GOT3 (cell line): Measurements from ENCODE around the gene DNAJA1.

Experiments used
- DNase-seq: peaks from one replicate; lab custom pipeline; 2025; ENCODE audit warnings: mixed read lengths; lab: John Stamatoyannopoulos, UW

Gene DNAJA1

GRCh38 chr9:33029231-33029786 lies 4.2 kb downstream of the DNAJA1 start:
- DNase-seq: no peak

DNA sequence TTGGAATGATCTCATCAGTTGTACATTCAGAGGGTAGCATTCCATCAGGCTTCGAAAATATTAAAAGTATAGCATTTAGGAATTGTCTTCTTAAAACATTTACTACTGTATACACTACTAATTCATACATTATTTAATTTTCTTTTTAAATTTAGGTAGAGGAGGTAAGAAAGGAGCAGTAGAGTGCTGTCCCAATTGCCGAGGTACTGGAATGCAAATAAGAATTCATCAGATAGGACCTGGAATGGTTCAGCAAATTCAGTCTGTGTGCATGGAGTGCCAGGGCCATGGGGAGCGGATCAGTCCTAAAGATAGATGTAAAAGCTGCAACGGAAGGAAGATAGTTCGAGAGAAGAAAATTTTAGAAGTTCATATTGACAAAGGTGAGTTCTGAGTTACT lies 5.2 kb downstream of the DNAJA1 start:
- no peak for DNase-seq

DNA sequence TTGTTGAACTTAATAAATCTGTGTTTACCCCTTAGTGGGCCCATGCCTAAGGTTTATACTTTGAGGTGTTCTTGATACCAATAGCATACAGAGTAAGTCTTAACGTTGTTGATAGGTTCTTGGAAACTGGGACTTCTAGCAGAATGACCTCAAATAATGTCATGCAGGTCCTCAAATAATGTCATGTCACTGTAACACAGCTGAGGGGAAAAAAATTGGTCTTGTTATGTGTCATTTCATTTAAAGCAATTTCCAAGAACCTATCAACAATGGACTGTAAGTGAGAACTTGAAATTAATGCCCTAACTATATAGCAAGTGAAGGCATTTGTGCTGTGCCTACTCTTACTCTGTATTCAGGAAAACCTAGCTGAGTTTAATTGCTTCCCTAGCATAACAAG lies 7.2 kb downstream of the DNAJA1 start:
- DNase-seq: no peak

DNA sequence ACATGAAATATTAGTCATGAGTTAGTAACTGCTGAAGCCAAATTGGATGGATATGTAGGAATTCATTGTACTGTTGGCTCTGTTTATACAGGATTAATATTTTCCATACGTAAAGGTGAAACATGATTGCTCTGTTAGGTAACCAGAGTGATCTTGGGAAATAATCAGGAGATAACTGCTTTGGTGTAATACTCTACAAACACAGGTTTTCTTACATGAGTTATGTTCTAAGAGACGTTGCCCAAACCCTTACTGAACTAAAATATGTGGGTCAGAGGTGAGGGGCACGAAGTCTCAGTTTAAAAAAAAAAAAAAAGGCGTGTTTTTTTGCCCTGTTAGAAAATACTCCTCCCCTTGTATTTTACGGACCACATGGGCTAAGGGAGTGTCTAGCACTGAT lies 7.8 kb downstream of the DNAJA1 start:
- DNase-seq: no peak

DNA sequence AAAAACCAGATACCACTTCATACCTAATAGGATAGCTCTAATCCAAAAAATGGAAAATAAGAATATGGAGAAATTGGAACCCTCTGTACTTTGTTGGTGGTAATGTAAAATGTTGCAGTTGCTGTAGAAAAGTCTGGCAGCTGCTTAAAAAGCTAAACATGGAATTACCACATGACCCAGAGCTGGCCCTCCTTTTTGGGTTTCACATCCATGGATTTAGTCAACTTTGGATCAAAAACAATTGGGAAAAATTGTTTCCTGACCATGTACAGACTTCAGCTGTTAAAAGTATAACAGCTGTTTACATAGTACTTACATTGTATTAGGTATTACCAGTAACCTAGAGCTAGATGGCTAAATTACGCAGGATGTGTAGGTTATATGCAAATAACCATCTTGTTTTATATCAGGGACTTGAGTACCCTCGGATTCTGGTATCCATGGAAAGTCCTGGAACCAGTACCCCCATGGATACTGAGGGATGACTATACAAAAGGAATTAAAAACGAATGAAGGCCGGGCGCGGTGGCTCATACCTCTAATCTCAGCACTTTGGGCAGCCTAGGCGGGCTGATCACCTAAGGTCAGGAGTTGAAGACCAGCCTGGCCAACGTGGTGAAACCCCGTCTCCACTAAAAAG lies 15.8 kb downstream of the DNAJA1 start:
- no peak for DNase-seq

DNA sequence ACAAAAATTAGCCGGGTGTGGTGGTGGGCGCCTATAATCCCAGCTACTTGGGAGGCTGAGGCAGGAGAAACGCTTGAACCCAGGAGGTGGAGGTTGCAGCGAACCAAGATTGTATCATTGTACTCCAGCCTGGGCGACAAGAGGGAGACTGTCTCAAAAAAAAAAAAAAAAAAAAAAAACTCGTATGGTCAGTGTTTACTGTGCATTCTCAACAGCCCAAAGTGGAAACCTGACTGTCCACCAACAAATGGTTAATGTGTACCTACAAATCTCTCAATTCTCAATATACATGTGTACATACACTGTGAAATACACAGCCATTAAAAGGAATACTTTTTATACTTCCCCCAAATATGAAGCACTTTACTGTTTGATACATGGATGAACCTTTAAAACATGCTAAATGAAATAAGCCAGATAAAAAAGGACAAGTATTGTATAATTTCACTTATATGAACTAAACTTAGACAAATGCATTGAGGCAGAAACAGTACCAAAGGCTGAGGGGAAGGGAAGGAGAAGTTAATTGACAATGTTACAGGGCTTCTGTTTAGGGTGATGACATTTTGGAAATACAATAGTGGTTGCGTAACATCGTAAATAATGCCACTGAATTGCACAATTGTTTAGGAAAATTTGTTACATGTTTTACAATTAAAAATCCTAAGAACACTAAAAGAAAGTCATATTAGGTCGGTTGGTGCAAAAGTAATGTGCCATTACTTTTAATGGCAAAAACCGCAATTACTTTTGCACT lies 16.5 kb downstream of the DNAJA1 start:
- no peak for DNase-seq

DNA sequence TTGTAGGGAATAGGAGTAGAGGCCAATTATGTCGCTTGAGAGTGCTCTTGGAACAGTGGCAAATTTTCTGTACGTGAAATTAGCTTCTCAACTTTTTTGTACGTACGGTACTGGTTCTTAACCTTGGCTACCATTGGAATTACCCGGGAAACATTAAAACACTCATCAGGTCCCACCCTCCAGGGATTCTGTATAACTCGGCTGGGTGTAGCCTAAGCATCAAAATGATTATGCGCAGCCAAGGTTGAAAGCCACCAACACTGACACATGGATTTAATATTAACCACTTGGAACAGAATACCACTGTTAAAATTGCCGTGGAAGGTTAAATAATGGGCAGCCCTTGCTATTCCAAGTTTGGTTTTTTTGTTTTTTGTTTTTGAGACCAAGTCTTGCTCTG lies 17.4 kb downstream of the DNAJA1 start:
- DNase-seq: no peak

DNA sequence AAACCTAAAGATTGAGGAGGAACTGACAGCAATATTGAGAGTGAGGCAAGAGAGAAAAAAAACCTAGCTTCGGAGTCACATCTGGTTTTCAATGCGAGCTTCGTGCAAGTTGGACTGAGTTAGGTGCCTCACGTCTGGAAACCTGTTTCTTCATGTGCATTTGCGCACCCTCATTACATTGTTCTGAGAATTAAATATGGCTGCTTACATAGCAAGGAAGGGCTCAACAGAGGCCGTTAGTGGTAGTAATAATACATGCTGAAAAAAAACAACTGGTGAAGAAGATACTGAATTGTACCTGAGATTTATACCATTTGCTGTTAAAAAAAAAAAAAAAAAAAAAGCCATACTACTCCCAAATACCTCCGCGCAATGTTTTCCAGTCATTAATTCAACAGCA lies 18.6 kb downstream of the DNAJA1 start:
- no peak for DNase-seq

- DNase-seq: peak; percentile 10
These were observed 19.1 kb downstream of the DNAJA1 start for GRCh38 chr9:33044162-33044673.

DNA sequence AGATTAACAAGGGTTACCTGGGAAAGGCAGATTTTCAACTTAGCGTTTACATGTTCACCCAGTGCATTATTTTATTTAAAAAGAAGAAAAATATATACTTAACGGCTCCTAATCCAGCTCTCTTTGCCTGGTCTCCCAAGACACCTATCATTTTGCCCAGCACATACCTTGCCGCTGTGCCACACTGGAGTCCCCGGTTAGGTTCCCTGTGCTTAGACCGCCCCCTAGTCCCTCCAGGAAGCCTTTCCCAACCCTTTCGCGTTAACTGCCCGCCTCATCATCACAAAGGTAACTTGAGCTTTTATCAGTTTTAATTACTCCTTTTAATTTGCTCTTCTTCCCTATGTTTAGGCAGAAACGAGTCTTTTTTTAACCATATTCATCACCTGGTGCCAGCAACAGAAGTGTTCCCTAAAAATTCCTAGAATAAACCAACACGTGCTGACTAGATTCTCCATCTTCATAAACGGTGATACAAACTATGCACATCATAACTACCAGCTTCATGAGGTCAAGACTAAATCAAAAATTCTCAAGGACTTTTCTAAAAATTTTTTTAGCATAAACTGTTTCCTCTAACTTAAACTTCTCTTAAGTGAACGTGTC lies 19.7 kb downstream of the DNAJA1 start:
- DNase-seq: no peak

DNA sequence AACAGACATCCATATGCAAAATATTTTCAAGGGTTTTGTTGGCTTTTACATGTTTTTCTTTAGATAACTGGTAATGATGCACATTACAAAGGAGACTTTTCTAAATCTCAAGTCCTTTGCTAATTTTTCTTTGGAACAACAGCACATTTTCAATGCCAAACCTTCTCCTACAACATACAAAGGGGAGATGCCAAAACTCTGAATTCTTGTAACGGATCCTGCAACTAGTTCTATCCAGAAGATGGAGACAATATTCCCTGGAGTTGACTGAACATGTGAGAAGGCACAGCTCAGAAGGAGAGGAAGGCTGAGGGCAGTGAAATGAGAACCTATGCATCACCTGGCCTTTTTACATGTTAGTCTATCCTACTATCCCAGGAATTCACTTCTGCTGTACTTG lies 21.0 kb downstream of the DNAJA1 start:
- no peak for DNase-seq

DNA sequence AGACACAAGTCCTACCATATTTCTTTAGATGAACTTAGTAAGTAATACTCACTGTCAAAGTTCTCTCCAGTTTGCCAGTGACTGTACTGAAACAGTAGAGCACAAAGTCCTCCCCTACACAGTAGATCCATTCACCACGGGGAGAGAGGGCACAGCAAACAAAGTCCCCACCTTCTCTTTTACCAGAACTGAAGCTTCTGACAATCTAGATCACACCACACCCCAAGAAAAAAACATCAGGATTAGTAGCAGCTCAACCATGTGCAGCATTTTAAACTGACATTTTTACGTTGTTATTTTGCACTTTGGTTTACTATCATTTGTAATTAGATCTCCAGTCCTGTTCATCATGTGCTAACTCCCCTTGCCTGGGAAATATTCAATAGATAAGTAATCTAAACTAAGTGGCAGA lies 23.0 kb downstream of the DNAJA1 start:
- no peak for DNase-seq

- DNase-seq: no peak
These were observed 24.7 kb downstream of the DNAJA1 start for GRCh38 chr9:33049680-33050361.

- no peak for DNase-seq
These were observed 26.1 kb downstream of the DNAJA1 start for GRCh38 chr9:33051144-33051543.

DNA sequence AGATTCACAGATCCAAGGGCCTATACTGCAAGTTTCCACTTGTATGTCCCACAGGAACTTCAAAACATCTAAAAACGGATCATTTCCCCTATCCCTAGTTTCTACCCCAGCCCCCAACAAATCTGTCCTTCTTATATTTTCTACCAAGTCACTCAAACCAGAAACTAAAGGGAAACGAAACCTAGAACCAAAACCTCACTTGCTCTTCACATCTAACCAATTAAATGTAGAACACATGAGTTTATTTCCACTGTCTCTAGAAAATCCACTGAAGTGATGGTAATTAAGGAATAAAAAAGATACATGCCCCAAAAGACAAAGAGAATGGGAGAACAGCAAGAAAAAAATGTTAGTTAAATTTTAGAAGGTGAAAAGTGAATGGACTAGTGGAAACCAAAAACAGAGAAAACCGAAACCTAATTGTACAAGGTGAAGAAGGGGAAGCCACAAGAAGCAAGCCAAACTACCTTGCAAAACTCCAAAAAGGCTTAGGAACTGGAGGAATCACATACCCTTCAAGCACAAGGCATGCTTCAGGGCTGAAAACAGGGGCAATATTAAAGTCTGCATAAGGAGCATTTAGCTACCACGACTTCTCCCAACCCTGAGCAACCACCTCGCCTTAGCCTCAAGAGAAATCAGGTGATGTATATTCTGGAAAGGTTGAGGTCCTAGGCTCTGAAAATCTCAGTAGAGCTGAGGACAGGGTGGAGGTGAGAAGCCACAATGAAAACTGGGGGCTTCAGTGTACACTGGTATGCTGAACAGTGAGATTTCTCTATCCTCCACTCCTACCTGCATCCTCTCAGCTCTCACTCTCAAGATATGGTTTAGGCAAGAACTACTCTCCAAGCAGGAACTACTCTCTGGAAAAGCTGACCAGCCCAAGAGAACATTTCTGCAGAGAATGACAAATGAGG lies 40.3 kb downstream of the DNAJA1 start:
- no peak for DNase-seq

DNA sequence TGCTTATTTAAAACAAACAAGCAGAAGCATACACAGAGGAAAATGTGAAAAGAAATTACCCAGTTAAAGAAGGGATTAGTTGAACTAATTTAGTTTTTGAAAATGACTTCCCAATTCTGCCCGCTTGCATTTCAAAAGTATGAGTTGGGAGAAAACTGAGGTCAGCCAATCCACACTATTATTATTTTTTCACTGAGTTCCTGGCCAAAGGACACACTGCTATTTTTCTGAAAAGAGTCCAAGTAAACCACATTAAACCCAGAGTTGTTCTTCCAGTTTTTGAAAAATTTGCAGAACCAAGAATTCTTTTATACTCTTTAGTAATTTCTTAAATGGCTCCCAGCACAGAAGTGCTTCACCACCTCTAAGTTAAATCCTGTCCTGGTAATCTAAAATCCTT lies 43.9 kb downstream of the DNAJA1 start:
- no peak for DNase-seq

DNA sequence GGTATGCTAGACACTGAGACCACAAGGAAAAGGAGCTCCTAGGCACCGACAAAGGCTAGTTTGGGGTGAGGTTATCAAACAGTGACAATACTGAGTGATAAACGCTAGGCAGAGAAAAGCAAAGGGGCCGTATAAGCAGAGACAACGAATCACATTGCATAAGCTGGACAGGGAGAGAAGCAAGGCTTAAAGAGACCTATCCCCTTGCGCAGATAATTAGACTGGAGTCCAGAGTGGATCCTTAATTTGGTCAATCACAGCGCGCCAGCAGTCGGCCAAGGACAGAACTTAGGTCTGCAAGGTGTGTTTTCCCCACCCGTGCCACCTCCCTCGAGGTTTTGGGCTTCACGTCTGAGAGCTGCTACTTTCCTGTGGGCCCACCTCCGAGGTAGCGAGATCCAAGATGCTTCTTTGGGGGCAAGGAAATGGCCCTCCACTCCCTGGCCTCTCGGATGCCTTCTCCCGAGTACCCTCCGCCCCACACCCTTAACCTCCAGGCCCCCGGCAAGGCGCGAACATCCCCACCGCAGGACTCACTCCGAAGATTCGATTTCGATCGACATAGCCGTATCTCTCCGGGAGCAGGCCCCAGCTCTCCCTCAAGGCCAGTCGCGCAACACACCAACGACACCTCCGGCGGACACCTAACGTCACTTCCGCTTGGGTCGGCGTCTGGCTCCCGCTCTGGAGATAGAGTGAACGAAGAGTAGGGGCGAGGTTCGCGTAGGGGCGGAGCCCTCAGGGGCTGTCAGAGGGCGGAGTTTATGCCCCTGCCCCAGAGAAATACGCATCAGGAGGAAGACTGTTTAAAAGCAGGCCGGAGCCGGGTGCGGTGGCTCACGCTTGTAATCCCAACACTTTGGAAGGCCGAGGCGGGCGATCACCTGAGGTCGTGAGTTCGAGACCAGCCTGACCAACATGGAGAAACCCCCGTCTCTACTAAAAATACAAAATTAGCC lies 51.3 kb downstream of the DNAJA1 start, which contains the start of gene SMU1:
Gene SMU1, minus strand, starts transcription at position 629 of the 959 bp plus-strand sequence. Its CDS starts 66 bp downstream, at position 563.
- DNase-seq: peak; percentile 61

DNA sequence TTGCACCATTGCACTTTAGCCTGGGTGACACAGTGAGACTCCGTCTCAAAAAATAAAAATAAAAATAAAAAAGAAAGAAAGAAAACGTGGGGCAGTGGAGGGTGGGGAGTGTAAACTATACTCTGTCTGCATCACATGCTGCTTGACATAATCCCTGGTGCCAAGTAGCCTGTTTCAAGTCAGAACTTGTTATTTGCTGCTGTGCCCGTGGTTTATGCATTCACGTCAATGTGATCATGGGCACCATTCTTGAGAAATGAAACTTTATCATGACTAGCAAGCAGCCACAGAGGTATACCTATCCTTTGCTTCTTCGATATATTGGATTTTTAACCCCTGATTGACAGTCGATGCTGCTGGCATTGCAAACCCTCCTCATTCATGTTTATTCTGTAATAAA lies 55.5 kb downstream of the DNAJA1 start:
- DNase-seq: no peak

DNA sequence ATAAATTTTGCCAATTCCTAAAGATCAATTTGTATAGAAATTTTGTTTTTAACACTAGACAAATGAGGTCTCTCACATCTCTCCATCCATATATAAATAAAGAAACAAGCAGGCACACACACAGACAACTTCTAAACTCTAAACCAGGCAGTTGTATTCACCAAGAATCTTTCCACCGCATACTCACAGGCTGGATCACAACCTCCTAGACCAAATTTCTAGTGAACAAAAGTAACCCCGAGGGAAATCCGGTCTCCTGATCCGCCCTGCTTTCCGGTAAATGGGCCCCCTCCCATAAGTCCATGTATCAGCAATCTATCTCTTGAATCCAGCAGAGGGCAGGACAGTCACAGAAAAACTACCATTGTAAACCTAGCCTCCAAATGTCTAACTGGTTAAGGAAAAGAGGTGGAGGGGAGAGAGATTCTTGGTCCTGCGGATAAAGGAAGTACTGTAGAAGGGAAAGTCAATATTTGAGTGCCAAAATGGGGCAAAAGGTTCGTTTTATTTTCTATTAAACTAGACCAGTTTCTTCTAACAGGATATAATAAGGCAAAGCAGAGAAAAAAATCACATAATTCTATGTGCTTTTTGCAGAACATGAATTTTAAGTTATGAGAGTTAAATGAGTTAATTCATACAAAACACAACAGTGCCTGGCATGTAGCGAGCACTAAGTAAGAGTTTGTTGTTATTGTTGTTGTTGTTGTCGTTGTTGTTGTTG lies 56.2 kb downstream of the DNAJA1 start:
- no peak for DNase-seq
